Activated CD4-positive, alpha-beta memory T cell treated with anti-CD3 and anti-CD28 coated beads, Interleukin-2, amount 10 ng/mL, durations not matched to agents 7 days and 5 days (primary cell): ENCODE data around the gene PPP6R1. TPM values are rescaled to one million over a fixed set of nuclear protein-coding genes. Genes with fewer than 3 reads are reported as not detected.
A peak's percentile ranks its signal among the peaks of the same experiment; 100 is the strongest.

Experiments used
- CTCF ChIA-PET: fragments of 350-600 bp; sonication (Branson Sonifier 250); formaldehyde crosslinking; loops from one replicate; lab custom pipeline; 2021; ENCODE audit warnings: antibody characterized with exemption, inconsistent platforms; lab: Charles Lee
- POLR2A ChIA-PET: fragments of 350-600 bp; sonication (Branson Sonifier 250); formaldehyde crosslinking; loops from one replicate; lab custom pipeline; 2021; ENCODE audit warnings: antibody characterized with exemption; lab: Charles Lee
- DNase-seq: peaks from one replicate; pipeline ENCODE4 v3.0.0-alpha.2; 2020
- H3K27ac Mint-ChIP-seq: one replicate; pipeline ENCODE4 v1.8.0; 2021; ENCODE audit warnings: mild to moderate bottlenecking, mixed read lengths
- H3K27me3 Mint-ChIP-seq: one replicate; pipeline ENCODE4 v1.8.0; 2021; ENCODE audit warnings: mixed read lengths
- H3K36me3 Mint-ChIP-seq: one replicate; pipeline ENCODE4 v1.8.0; 2021; ENCODE audit warnings: low read depth, mixed read lengths
- H3K4me1 Mint-ChIP-seq: one replicate; pipeline ENCODE4 v1.8.0; 2021; ENCODE audit warnings: mixed read lengths
- H3K4me3 Mint-ChIP-seq: one replicate; pipeline ENCODE4 v1.8.0; 2021; ENCODE audit warnings: mild to moderate bottlenecking, mixed read lengths
- H3K9me3 Mint-ChIP-seq: one replicate; pipeline ENCODE4 v1.8.0; 2021; ENCODE audit warnings: mixed read lengths
- total RNA-seq, 2 experiments: library from RNA; stranded (reverse); gene quantifications; one replicate each; pipeline ENCODE4 v1.2.3, GENCODE V29; 2021

Gene PPP6R1
- total RNA-seq = 100 to 1,000 TPM; 213 to 229 TPM

GRCh38 chr19:55258828-55259539 is at the start of gene PPP6R1:
PPP6R1 (minus strand) TSS chr19:55259017; CDS start chr19:55247103, 11,914 bp downstream.
- H3K36me3 Mint-ChIP-seq = peaks cover 48% of the 10 kb centered on the region
- ChIA-PET CTCF (interaction anchor here (0.7 to 2.3 kb wide), 7 partner anchors 19 to 257 kb away, joined by 3 to 8 read pairs (median 4); partner anchors contain the start of gene HSPBP1), POLR2A (interaction anchor here (0.7 to 2.5 kb wide), 32 partner anchors 9 to 398 kb away, joined by 3 to 81 read pairs (median 4); partner anchors contain the start of genes FIZ1, HSPBP1, KMT5C and TMEM238)
- H3K27ac Mint-ChIP-seq = peak within 1 kb of the TSS; percentile 100
- no peaks in the 10 kb centered on the region for H3K27me3 Mint-ChIP-seq
- peaks cover 29% of the 10 kb centered on the region for H3K4me1 Mint-ChIP-seq
- peak within 1 kb of the TSS; percentile 100 for H3K4me3 Mint-ChIP-seq
- H3K9me3 Mint-ChIP-seq = no peaks in the 10 kb centered on the region
- peak; percentile 95 for DNase-seq

GRCh38 chr19:55308281-55308680 is 49.5 kb upstream of the PPP6R1 start:
- POLR2A ChIA-PET = interaction anchor here (1.0 kb wide), 1 partner anchor 99 kb away, joined by 3 read pairs; the partner anchor contains the start of gene UBE2S
- CTCF ChIA-PET = no interaction called here
- no peaks in the 10 kb centered on the region for H3K36me3 Mint-ChIP-seq
- no peaks in the 10 kb centered on the region for H3K9me3 Mint-ChIP-seq
- no peak for DNase-seq
- no peak overlapping the region for H3K27ac Mint-ChIP-seq
- H3K27me3 Mint-ChIP-seq = no peaks in the 10 kb centered on the region
- no peak overlapping the region for H3K4me3 Mint-ChIP-seq
- H3K4me1 Mint-ChIP-seq = peaks cover 4% of the 10 kb centered on the region

GRCh38 chr19:55306712-55307111 is 47.9 kb upstream of the PPP6R1 start:
- no peaks in the 10 kb centered on the region for H3K27me3 Mint-ChIP-seq
- no peaks in the 10 kb centered on the region for H3K36me3 Mint-ChIP-seq
- no peak overlapping the region for H3K27ac Mint-ChIP-seq
- POLR2A ChIA-PET = no interaction called here
- H3K9me3 Mint-ChIP-seq = no peaks in the 10 kb centered on the region
- CTCF ChIA-PET = interaction anchor here (1.0 to 1.1 kb wide), 2 partner anchors 49 to 197 kb away, joined by 3 read pairs; no protein-coding TSS in a partner anchor
- H3K4me1 Mint-ChIP-seq = peaks cover 8% of the 10 kb centered on the region
- no peak for DNase-seq
- no peak overlapping the region for H3K4me3 Mint-ChIP-seq

GRCh38 chr19:55305983-55306562 is 47.3 kb upstream of the PPP6R1 start:
- DNase-seq = no peak
- Mint-ChIP-seq H3K27ac (no peak overlapping the region), H3K9me3 (no peaks in the 10 kb centered on the region), H3K4me1 (peaks cover 14% of the 10 kb centered on the region), H3K27me3 (no peaks in the 10 kb centered on the region), H3K36me3 (no peaks in the 10 kb centered on the region), H3K4me3 (no peak overlapping the region)
- CTCF ChIA-PET = interaction anchor here (1.0 to 1.1 kb wide), 3 partner anchors 48 to 198 kb away, joined by 3 to 5 read pairs (median 3); no protein-coding TSS in a partner anchor
- POLR2A ChIA-PET = interaction anchor here (1.9 kb wide), 1 partner anchor 47 kb away, joined by 4 read pairs; the partner anchor contains the start of gene PPP6R1

GRCh38 chr19:55305491-55305890 is 46.7 kb upstream of the PPP6R1 start:
- ChIA-PET CTCF (interaction anchor here (1.0 kb wide), 1 partner anchor 164 kb away, joined by 5 read pairs; no protein-coding TSS in a partner anchor), POLR2A (interaction anchor here (1.9 kb wide), 1 partner anchor 46 kb away, joined by 4 read pairs; the partner anchor contains the start of gene PPP6R1)
- Mint-ChIP-seq H3K27me3 (no peaks in the 10 kb centered on the region), H3K36me3 (no peaks in the 10 kb centered on the region), H3K9me3 (no peaks in the 10 kb centered on the region), H3K27ac (peak overlapping the region; percentile 44), H3K4me1 (peaks cover 14% of the 10 kb centered on the region), H3K4me3 (no peak overlapping the region)
- DNase-seq = peak; percentile 58

GRCh38 chr19:55304980-55305379 is 46.2 kb upstream of the PPP6R1 start:
- Mint-ChIP-seq H3K4me3 (no peak overlapping the region), H3K36me3 (no peaks in the 10 kb centered on the region), H3K27me3 (no peaks in the 10 kb centered on the region), H3K27ac (no peak overlapping the region), H3K9me3 (no peaks in the 10 kb centered on the region), H3K4me1 (peaks cover 14% of the 10 kb centered on the region)
- CTCF ChIA-PET = no interaction called here
- POLR2A ChIA-PET = interaction anchor here (1.9 kb wide), 1 partner anchor 46 kb away, joined by 4 read pairs; the partner anchor contains the start of gene PPP6R1
- no peak for DNase-seq

- ChIA-PET CTCF (no interaction called here), POLR2A (interaction anchor here (1.9 kb wide), 1 partner anchor 45 kb away, joined by 4 read pairs; the partner anchor contains the start of gene PPP6R1)
- H3K27me3 Mint-ChIP-seq = peaks cover 2% of the 10 kb centered on the region
- no peaks in the 10 kb centered on the region for H3K9me3 Mint-ChIP-seq
- H3K4me1 Mint-ChIP-seq = peaks cover 14% of the 10 kb centered on the region
- no peak overlapping the region for H3K4me3 Mint-ChIP-seq
- DNase-seq = peak; percentile 52
- H3K36me3 Mint-ChIP-seq = no peaks in the 10 kb centered on the region
- no peak overlapping the region for H3K27ac Mint-ChIP-seq
These were observed 45.6 kb upstream of the PPP6R1 start for GRCh38 chr19:55304279-55304978.

GRCh38 chr19:55303477-55303876 is 44.7 kb upstream of the PPP6R1 start:
- no peaks in the 10 kb centered on the region for H3K36me3 Mint-ChIP-seq
- no peak overlapping the region for H3K4me3 Mint-ChIP-seq
- no peak overlapping the region for H3K27ac Mint-ChIP-seq
- no peaks in the 10 kb centered on the region for H3K9me3 Mint-ChIP-seq
- ChIA-PET CTCF (interaction anchor here (0.6 to 3.8 kb wide), 6 partner anchors 11 to 170 kb away, joined by 3 to 41 read pairs (median 28); partner anchors contain the start of genes KMT5C, TMEM150B and TMEM238), POLR2A (interaction anchor here (3.1 kb wide), 1 partner anchor 35 kb away, joined by 22 read pairs; the partner anchor contains the start of gene KMT5C)
- peaks cover 2% of the 10 kb centered on the region for H3K27me3 Mint-ChIP-seq
- no peak for DNase-seq
- H3K4me1 Mint-ChIP-seq = peaks cover 14% of the 10 kb centered on the region

- H3K4me1 Mint-ChIP-seq = peaks cover 14% of the 10 kb centered on the region
- CTCF ChIA-PET = interaction anchor here (0.6 to 3.8 kb wide), 19 partner anchors 10 to 165 kb away, joined by 3 to 41 read pairs (median 8); partner anchors contain the start of genes HSPBP1, KMT5C, TMEM150B and TMEM238
- peaks cover 2% of the 10 kb centered on the region for H3K27me3 Mint-ChIP-seq
- no peaks in the 10 kb centered on the region for H3K9me3 Mint-ChIP-seq
- H3K36me3 Mint-ChIP-seq = no peaks in the 10 kb centered on the region
- POLR2A ChIA-PET = interaction anchor here (1.2 to 3.1 kb wide), 5 partner anchors 36 to 105 kb away, joined by 3 to 23 read pairs (median 10); partner anchors contain the start of genes KMT5C, TMEM238 and UBE2S
- DNase-seq = no peak
- H3K27ac Mint-ChIP-seq = peak overlapping the region; percentile 73
- H3K4me3 Mint-ChIP-seq = peak overlapping the region; percentile 76
These were observed 43.5 kb upstream of the PPP6R1 start for GRCh38 chr19:55302318-55302703.

GRCh38 chr19:55301459-55302317 is 42.9 kb upstream of the PPP6R1 start:
- H3K9me3 Mint-ChIP-seq = no peaks in the 10 kb centered on the region
- peak overlapping the region; percentile 73 for H3K27ac Mint-ChIP-seq
- ChIA-PET CTCF (interaction anchor here (0.6 to 3.8 kb wide), 35 partner anchors 9 to 331 kb away, joined by 3 to 41 read pairs (median 5); partner anchors contain the start of genes HSPBP1, KMT5C, PPP6R1 and TMEM150B), POLR2A (interaction anchor here (0.6 to 3.1 kb wide), 8 partner anchors 31 to 106 kb away, joined by 3 to 23 read pairs (median 5); partner anchors contain the start of genes KMT5C, TMEM238 and UBE2S)
- no peaks in the 10 kb centered on the region for H3K36me3 Mint-ChIP-seq
- H3K4me1 Mint-ChIP-seq = peaks cover 14% of the 10 kb centered on the region
- H3K4me3 Mint-ChIP-seq = peak overlapping the region; percentile 76
- peak; percentile 94 for DNase-seq
- peaks cover 2% of the 10 kb centered on the region for H3K27me3 Mint-ChIP-seq

- peak overlapping the region; percentile 76 for H3K4me3 Mint-ChIP-seq
- ChIA-PET CTCF (interaction anchor here (0.6 to 3.8 kb wide), 33 partner anchors 9 to 332 kb away, joined by 3 to 41 read pairs (median 5); partner anchors contain the start of genes HSPBP1, KMT5C, PPP6R1 and TMEM150B), POLR2A (interaction anchor here (0.6 to 3.1 kb wide), 7 partner anchors 30 to 106 kb away, joined by 3 to 23 read pairs (median 6); partner anchors contain the start of genes KMT5C, TMEM238 and UBE2S)
- H3K36me3 Mint-ChIP-seq = no peaks in the 10 kb centered on the region
- no peaks in the 10 kb centered on the region for H3K9me3 Mint-ChIP-seq
- peaks cover 14% of the 10 kb centered on the region for H3K4me1 Mint-ChIP-seq
- no peak for DNase-seq
- peaks cover 2% of the 10 kb centered on the region for H3K27me3 Mint-ChIP-seq
- no peak overlapping the region for H3K27ac Mint-ChIP-seq
These were observed 42.2 kb upstream of the PPP6R1 start for GRCh38 chr19:55300886-55301458.
